Measurements from ENCODE around the gene NME3. TPM values are rescaled to one million over a fixed set of nuclear protein-coding genes. Genes with fewer than 3 reads are reported as not detected.

The NME3 gene
- total and polyA plus RNA-seq, 2 of the 4 experiments (the other 2 are of a cell fraction), result 12.7 to 41.2 TPM

GRCh38 chr16:1817276-1817589 is 45.9 kb upstream of the NME3 start:
- no peak overlapping the region for H3K4me2 ChIP-seq (ENCODE audit: low read depth, low read length)
- ChIA-PET CTCF (no interaction called here), POLR2A (ENCODE audit: unreplicated experiment) (no interaction called here)
- no peak overlapping the region for H2AK5ac ChIP-seq (ENCODE audit: low read depth, low read length)
- no peaks in the 10 kb centered on the region for H3K79me1 ChIP-seq (ENCODE audit: low read depth in 1 of 2, low read length in 2 of 2)
- H3K27me3 ChIP-seq (ENCODE audit: control insufficient read depth, insufficient read depth, low read length), result no peaks in the 10 kb centered on the region
- no peak overlapping the region for H4K8ac ChIP-seq (ENCODE audit: low read depth in 2 of 2, low read length in 2 of 2)
- intact Hi-C loops (cut with micrococcal nuclease) (no loop called here), dilution Hi-C loops (cut with HindIII; ENCODE audit: low sequenced_read_pairs, unreplicated experiment) (no loop called here), in situ Hi-C loops (cut with MboI; ENCODE audit: low sequenced_read_pairs) (no loop called here)
- no peak overlapping the region for H3K18ac ChIP-seq (ENCODE audit: low read depth, low read length)
- H2AK9ac ChIP-seq (replicated peaks; ENCODE audit: low read depth, low read length, poor library complexity), result peak overlapping the region; percentile 20
- H3K4me3 ChIP-seq (ENCODE audit: insufficient read depth, low read depth, low read length), result no peak overlapping the region
- H3K4me1 ChIP-seq (ENCODE audit: control insufficient read depth, insufficient read depth, low read length), result peaks cover 4% of the 10 kb centered on the region; the same call in 1 of the 2 replicates
- H3K9me1 ChIP-seq (ENCODE audit: insufficient read depth, low read length), result peaks cover 2% of the 10 kb centered on the region; the same call in 1 of the 2 replicates
- no peak overlapping the region for H4K5ac ChIP-seq (ENCODE audit: low read depth, low read length)
- BruUV-seq (replicated peaks), result no TSS peak
- H3K9ac ChIP-seq (ENCODE audit: low read depth, low read length), result no peak overlapping the region
- H3K27ac ChIP-seq (ENCODE audit: insufficient read depth, low read length), result no peak overlapping the region
- no peaks in the 10 kb centered on the region for H3K9me3 ChIP-seq (ENCODE audit: control insufficient read depth, insufficient read depth, low read length)
- no peak overlapping the region for H2BK20ac ChIP-seq (ENCODE audit: low read depth, low read length)
- peaks cover 18% of the 10 kb centered on the region for H3K36me3 ChIP-seq (ENCODE audit: control insufficient read depth, insufficient read depth, low read length)
- H4K20me1 ChIP-seq (ENCODE audit: insufficient read depth, low read length), result no peaks in the 10 kb centered on the region
- H3K4ac ChIP-seq (ENCODE audit: low read depth, low read length), result no peak overlapping the region
- H3K23ac ChIP-seq (ENCODE audit: low read depth, low read length), result no peak overlapping the region
- DNase-seq (no peak), ATAC-seq (ENCODE audit: low read depth) (no peak)
- H2BK120ac ChIP-seq (ENCODE audit: low read depth, low read length), result no peak overlapping the region
- TF ChIP-seq SMC3 (IDR thresholded peaks at IDR 0.05; ENCODE audit: low read depth, low read length), result no peak
- TF ChIP-seq ELK1 (IDR thresholded peaks at IDR 0.05; ENCODE audit: borderline replicate concordance, low read depth, low read length), result no peak
- TF ChIP-seq CEBPB (IDR thresholded peaks at IDR 0.05; ENCODE audit: low read depth, low read length), result no peak
- TF ChIP-seq MAFK (IDR thresholded peaks at IDR 0.05; ENCODE audit: low read depth, low read length), result no peak
- no peak for TF ChIP-seq NFE2L2 (IDR thresholded peaks at IDR 0.05; ENCODE audit: low read depth, low read length)
- no peak for TF ChIP-seq RCOR1 (IDR thresholded peaks at IDR 0.05; ENCODE audit: insufficient replicate concordance, low read length)
- no peak for TF ChIP-seq BHLHE40 (IDR thresholded peaks at IDR 0.05; ENCODE audit: low read depth, low read length)
- TF ChIP-seq RAD21 (IDR thresholded peaks at IDR 0.05; ENCODE audit: low read length), result no peak
- TF ChIP-seq MXI1 (IDR thresholded peaks at IDR 0.05; ENCODE audit: borderline replicate concordance, low read depth, low read length), result no peak
- no peak for TF ChIP-seq FOS (IDR thresholded peaks at IDR 0.05; ENCODE audit: low read depth, low read length)
- 84% methylated on average over 3 of the region's 9 CpGs; no CpG with 5 or more reads in 1 of the 2 experiments for WGBS, 2 experiments (ENCODE audit: extremely low coverage in 2 of 2, insufficient read length in 1 of 2)
- no peak overlapping the region for H2BK5ac ChIP-seq (ENCODE audit: low read depth, low read length, poor library complexity, severe bottlenecking)
- H4K91ac ChIP-seq (ENCODE audit: insufficient read depth, low read depth, low read length), result no peak overlapping the region
- no peak overlapping the region for H3K14ac ChIP-seq (replicated peaks; ENCODE audit: low read depth, low read length)
- H2BK15ac ChIP-seq (ENCODE audit: low read depth, low read length), result no peak overlapping the region
- no peak overlapping the region for H2AFZ ChIP-seq (replicated peaks; ENCODE audit: low read length, poor library complexity)
- H3K56ac ChIP-seq (ENCODE audit: extremely low read depth, insufficient read depth, low read length), result no peak overlapping the region
